ENCODE results near the gene CEBPE.

CEBPE gene

DNA sequence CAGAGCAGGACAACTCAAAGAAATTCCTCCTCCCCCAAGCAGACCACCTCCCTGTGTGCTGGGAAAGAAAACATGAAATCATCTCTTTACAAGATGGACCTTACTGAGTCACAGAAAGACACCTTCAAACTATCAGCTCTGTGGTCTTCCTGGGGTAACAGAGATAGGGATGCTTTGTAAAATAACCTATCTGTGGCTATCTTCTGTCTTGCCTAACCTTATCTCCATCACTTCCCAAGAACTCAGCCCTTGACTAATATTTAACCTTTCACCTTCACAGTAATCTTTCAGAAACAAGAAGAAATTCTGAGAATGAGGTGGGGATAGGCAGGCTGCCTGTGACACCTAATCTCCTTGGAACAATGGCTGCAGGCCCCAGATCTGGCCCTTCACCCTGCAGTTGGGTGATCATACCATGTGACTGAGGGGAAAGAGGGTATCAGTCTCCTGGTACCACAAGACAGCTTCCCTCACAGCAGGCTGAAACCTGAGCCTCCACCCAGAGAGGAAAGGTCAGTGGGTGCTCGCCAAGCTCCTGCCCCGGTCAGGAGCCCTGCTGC is 27.4 kb upstream of the CEBPE start:
- Histone ChIP-seq H3K27me3 (ENCODE audit: control insufficient read depth, insufficient read depth, low read length) (no peaks in the 10 kb centered on the region), H3K4me1 (peaks cover 48% of the 10 kb centered on the region), H3K4me3 (ENCODE audit: low read depth, low read length) (no peak overlapping the region), H3K36me3 (ENCODE audit: control insufficient read depth, insufficient read depth, low read length) (no peaks in the 10 kb centered on the region), H3K79me2 (peaks cover 23% of the 10 kb centered on the region), H3K9ac (no peak overlapping the region), H3K4me2 (ENCODE audit: low read length) (no peak overlapping the region), H2AFZ (no peak overlapping the region), H3K9me3 (ENCODE audit: control insufficient read depth, low read length) (no peaks in the 10 kb centered on the region), H3K27ac (peak overlapping the region; percentile 64)
- TF ChIP-seq, protein P1, sequence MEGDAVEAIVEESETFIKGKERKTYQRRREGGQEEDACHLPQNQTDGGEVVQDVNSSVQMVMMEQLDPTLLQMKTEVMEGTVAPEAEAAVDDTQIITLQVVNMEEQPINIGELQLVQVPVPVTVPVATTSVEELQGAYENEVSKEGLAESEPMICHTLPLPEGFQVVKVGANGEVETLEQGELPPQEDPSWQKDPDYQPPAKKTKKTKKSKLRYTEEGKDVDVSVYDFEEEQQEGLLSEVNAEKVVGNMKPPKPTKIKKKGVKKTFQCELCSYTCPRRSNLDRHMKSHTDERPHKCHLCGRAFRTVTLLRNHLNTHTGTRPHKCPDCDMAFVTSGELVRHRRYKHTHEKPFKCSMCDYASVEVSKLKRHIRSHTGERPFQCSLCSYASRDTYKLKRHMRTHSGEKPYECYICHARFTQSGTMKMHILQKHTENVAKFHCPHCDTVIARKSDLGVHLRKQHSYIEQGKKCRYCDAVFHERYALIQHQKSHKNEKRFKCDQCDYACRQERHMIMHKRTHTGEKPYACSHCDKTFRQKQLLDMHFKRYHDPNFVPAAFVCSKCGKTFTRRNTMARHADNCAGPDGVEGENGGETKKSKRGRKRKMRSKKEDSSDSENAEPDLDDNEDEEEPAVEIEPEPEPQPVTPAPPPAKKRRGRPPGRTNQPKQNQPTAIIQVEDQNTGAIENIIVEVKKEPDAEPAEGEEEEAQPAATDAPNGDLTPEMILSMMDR (IDR thresholded peaks at IDR 0.05) = no peak

- Histone ChIP-seq H3K9me3 (ENCODE audit: control insufficient read depth, low read length) (no peaks in the 10 kb centered on the region), H3K79me2 (peaks cover 18% of the 10 kb centered on the region), H3K27me3 (ENCODE audit: control insufficient read depth, insufficient read depth, low read length) (no peaks in the 10 kb centered on the region), H3K36me3 (ENCODE audit: control insufficient read depth, insufficient read depth, low read length) (no peaks in the 10 kb centered on the region), H3K4me3 (ENCODE audit: low read depth, low read length) (no peak overlapping the region), H3K9ac (no peak overlapping the region), H2AFZ (no peak overlapping the region), H3K27ac (peak overlapping the region; percentile 64), H3K4me2 (ENCODE audit: low read length) (no peak overlapping the region), H3K4me1 (peaks cover 48% of the 10 kb centered on the region)
- TF ChIP-seq, protein P1 (IDR thresholded peaks at IDR 0.05) = no peak
Measured at GRCh38 chr14:23145794-23146350, 26.8 kb upstream of the CEBPE start.

- no peak overlapping the region for H3K4me3 ChIP-seq (ENCODE audit: low read depth, low read length)
- H2AFZ ChIP-seq = no peak overlapping the region
- no peaks in the 10 kb centered on the region for H3K36me3 ChIP-seq (ENCODE audit: control insufficient read depth, insufficient read depth, low read length)
- H3K9me3 ChIP-seq (ENCODE audit: control insufficient read depth, low read length) = no peaks in the 10 kb centered on the region
- H3K27ac ChIP-seq = no peak overlapping the region
- no peak overlapping the region for H3K4me2 ChIP-seq (ENCODE audit: low read length)
- TF ChIP-seq, protein P1 (IDR thresholded peaks at IDR 0.05) = no peak
- H3K4me1 ChIP-seq = peaks cover 38% of the 10 kb centered on the region
- no peak overlapping the region for H3K9ac ChIP-seq
- H3K27me3 ChIP-seq (ENCODE audit: control insufficient read depth, insufficient read depth, low read length) = no peaks in the 10 kb centered on the region
- peaks cover 21% of the 10 kb centered on the region for H3K79me2 ChIP-seq
Measured at GRCh38 chr14:23143911-23144310, 24.9 kb upstream of the CEBPE start.

GRCh38 chr14:23142826-23143225 is 23.8 kb upstream of the CEBPE start:
- no peak overlapping the region for H3K4me3 ChIP-seq (ENCODE audit: low read depth, low read length)
- H3K9me3 ChIP-seq (ENCODE audit: control insufficient read depth, low read length) = no peaks in the 10 kb centered on the region
- peaks cover 16% of the 10 kb centered on the region for H3K79me2 ChIP-seq
- H3K27me3 ChIP-seq (ENCODE audit: control insufficient read depth, insufficient read depth, low read length) = no peaks in the 10 kb centered on the region
- H3K4me1 ChIP-seq = peaks cover 40% of the 10 kb centered on the region
- H3K27ac ChIP-seq = peak overlapping the region; percentile 70
- H3K36me3 ChIP-seq (ENCODE audit: control insufficient read depth, insufficient read depth, low read length) = no peaks in the 10 kb centered on the region
- TF ChIP-seq, protein P1 (IDR thresholded peaks at IDR 0.05) = no peak
- H2AFZ ChIP-seq = no peak overlapping the region
- no peak overlapping the region for H3K9ac ChIP-seq
- no peak overlapping the region for H3K4me2 ChIP-seq (ENCODE audit: low read length)

Measured in parathyroid adenoma (tissue), 2 donors.